Occipital lobe (tissue), 2 donors: ENCODE data around the gene IDH1. TPM values are rescaled to one million over a fixed set of nuclear protein-coding genes. Genes with fewer than 3 reads are reported as not detected.
"Not testable (repeated sequence)": the region's sequence is repeated elsewhere in the genome, so short reads cannot be mapped to it uniquely, and the experiment has no call there.

ENCODE experiments used
- DNase-seq: peaks from one replicate; lab custom pipeline; 2025; lab: John Stamatoyannopoulos, UW
- total RNA-seq: library from RNA; depleted of rRNA; stranded (reverse); fragments of >200 nt; gene quantifications from one replicate; pipeline ENCODE4 v1.2.3, GENCODE V29; 2014

The IDH1 gene
- 210 TPM for total RNA-seq

DNA sequence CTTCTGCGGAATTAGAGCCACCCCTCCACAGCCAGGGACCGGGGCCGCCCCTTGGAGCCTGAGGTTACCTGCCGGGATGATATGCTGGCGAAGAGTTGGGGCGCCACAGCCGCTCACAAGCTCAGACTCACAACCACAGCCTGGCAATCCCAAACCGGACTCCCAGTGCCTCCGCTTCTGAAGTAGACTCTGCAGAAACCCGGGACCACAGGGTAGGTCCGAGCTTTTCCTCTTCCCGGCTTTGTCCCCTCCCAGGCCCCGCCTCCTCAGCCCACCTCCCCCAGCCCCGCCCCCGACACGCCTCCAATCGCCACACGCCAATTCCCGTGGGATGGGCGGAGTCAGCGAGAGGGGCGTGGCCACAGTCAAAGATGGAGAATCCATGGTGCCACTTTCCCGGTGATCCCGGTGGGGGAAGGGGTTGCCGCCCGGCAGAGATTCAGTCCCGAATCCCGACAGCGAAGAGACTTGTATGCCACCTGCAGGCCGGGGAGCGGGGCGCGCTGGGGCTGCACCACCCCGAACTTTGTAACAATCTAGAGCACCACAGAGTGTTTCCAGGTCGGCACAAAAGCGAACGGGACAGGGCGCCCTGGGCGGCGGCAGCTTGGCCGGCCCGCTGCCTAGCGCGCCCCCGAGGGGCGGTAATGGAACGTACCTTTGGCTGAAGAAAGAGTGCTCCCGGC lies at the start of gene IDH1:
Gene IDH1, minus strand, starts transcription at position 201 of the 686 bp plus-strand sequence. CDS start 3,520 bp downstream, outside the sequence.
- peak; percentile 96 for DNase-seq

GRCh38 chr2:208304157-208304556 lies 49.3 kb upstream of the IDH1 start:
- DNase-seq, result no peak

DNA sequence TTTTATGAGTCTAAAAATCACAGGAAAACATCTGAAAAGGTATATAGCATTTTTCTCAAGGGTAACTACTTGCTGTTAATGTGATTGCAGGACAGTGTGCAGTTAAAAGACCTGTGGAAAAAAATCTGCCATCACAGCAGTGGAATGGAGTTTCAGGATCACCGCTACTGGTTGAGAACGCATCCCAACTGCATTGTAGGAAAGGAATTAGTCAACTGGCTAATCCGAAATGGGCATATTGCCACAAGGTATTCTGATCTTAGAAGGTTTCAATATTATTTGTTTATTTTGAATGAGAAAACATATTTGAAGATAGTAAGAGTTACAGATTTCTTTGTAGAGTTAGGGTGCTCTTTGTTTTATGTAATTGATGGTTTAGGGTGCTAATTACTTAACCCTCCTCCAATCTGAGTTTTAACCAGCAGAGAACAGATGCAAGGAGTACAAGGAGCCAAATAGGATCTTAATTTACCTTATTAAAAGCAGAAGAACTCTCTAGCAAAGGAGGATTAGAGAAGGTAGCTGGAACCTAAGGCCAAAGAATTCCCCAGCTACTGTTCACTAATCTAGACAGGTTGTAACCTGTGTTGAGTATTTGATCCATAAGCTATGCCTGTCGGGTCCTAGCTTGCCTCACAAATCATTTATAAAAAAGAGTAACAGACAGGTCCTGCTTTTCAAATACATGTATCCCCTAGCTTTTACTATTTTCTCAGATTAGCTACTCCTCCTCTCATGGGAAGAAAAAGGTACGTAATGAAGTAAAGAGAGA lies 46.2 kb upstream of the IDH1 start:
- DNase-seq, result no peak

DNA sequence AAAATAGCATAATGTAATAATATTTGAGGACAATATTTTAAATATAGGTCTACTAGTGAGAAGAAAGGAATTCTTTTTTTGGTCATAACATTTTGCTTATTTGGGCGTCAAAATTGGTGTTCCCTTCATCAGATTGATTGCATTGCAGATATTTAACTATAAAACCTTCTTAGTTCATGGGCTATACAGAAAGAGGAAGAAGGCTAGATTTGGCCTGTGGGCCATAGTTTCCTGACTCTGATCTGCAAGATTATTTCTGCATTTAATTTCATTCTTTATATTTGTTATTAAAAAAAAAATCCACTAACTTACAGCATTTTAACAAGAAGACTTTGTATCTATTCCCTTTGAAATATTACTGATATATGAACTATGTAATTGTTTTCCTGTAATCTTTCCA lies 43.1 kb upstream of the IDH1 start:
- DNase-seq, result no peak

- DNase-seq, result no peak
Measured at GRCh38 chr2:208296610-208297009, 41.7 kb upstream of the IDH1 start.

DNA sequence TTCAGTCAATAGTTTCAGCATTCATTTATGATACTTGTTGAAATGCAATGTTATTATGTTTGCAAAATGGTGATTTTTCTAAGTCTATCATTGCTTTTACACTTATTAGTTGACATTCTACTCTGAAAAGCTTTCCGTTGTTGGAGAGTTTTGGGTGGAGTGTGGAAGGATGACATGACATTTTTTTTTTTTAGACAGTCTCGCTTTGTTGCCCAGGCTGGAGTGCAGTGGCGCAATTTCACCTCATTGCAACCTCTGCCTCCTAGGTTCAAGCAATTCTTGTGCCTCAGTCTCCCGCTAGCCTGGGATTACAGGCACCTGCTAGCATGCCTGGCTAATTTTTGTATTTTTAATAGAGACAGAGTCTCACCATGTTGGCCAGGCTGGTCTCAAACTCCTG lies 41.0 kb upstream of the IDH1 start:
- no peak for DNase-seq

GRCh38 chr2:208294482-208295024 lies 39.7 kb upstream of the IDH1 start:
- DNase-seq, result no peak

GRCh38 chr2:208285853-208286252 lies 31.0 kb upstream of the IDH1 start:
- no peak for DNase-seq

GRCh38 chr2:208280933-208281332 lies 26.1 kb upstream of the IDH1 start:
- no peak for DNase-seq

GRCh38 chr2:208280234-208280633 lies 25.4 kb upstream of the IDH1 start:
- no peak for DNase-seq

- DNase-seq, result no peak
Measured at GRCh38 chr2:208279236-208279635, 24.4 kb upstream of the IDH1 start.

DNA sequence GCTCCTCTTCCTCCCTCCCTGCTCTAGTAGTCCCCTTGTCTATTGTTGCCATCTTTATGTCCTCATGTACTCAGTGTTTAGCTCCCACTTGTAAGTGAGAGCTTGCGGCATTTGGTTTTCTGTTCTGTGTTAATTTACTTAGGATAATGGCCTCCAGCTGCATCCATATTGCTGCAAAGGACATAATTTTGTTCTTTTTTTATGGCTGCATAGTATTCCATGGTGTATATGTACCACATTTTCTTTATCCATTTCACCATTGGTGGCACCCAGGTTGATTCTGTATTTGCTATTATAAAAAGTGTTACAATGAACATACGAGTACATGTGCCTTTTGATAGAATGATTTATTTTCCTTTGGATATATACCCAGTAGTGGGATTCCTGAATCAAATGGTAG lies 23.7 kb upstream of the IDH1 start:
- no peak for DNase-seq

DNA sequence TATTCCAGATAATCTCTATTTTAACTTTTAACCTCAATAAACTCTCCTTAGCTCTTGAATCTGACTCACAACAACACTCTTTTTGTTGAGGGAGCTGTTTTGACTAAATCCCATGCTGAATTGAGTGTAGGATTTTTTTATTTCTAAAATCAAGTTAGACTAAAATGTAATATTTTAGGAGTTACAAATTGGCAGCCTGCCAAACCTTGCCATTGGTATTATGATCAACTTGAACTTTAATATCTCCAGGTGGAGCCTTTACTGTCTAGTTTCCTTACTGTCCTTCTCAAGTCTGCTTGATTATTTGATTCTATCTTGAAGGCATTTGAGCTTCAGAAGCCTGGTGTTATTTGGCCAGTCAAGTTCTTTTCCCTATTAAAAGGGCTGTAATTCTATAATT lies 19.9 kb upstream of the IDH1 start:
- no peak for DNase-seq

GRCh38 chr2:208269091-208269490 lies 14.2 kb upstream of the IDH1 start:
- DNase-seq, result no peak

DNA sequence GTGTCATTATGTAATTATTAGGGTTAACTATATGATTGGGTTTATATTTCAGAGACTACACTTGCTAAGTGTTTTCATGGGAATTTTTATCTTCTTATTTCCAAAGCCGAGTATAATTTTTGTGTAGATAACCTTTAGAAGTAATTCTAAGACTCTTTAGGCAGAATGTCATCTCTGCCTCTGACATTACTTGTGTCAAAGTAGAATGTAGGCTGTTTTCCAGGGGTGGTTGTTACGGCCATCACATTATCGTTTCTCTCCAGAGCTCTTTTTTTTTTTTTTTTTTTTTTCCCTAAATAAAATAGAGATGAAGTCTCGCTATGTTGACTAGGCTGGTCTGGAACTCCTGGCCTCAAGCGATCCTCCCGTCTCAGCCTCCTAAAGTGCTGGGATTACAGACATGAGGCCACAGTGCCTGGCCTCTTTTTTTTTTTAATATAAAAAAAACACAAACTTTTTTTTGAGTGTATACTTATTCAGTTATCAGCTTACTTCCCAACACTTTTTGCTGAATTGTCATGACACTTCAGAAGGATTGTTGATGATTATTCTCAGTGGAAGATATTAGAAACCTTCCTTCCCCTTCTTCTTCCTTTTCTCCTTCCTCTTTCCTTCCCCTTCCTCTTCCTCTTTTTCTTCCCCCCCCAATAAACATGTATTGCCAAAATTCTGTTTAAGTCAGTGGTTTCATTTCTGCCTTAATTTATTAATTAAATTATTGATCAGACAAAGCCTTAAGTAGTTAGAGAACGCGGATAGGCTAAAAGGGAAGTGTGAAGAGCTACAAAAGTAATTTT lies 13.5 kb upstream of the IDH1 start:
- DNase-seq, result no peak

DNA sequence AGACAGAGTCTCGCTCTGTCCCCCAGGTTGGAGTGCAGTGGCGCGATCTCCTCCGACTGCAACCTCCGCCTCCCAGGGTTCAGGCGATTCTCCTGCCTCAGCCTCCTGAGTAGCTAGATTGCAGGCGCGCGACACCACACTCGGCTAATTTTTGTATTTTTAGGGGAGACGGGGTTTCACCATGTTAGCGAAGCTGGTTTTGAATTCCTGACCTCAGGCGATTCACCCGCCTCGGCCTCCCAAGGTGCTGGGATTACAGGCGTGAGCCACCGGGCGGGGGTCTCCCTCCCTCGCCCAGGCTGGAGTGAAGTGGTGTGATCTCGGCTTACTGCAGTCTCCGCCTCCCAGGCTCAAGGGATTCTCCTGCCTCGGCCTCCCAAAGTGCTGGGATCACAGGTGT lies 12.7 kb upstream of the IDH1 start:
- not testable (repeated sequence) for DNase-seq

DNA sequence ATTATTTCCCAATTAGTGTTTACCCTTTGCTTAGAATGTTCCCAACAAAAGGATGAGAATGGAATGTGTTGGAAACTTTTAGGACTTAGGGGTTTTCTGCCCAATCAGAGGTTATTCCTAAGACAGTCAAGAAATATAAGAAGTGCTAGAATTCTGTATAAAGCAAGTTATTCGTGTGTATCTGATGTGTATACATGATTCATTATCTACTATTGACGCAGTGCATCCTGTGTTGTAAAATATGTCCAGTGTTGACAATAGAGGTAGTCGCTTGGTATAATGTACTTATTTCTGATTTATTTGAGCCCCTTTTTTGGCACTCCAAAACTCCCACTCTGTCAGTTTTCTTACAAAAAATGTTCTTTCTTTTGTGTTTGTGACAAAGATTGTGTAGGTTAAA lies 12.1 kb upstream of the IDH1 start:
- DNase-seq, result no peak

GRCh38 chr2:208266553-208266893 lies 11.7 kb upstream of the IDH1 start:
- no peak for DNase-seq

- peak; percentile 99 for DNase-seq
Measured at GRCh38 chr2:208265801-208266552, 11.1 kb upstream of the IDH1 start, which contains the start of gene PIKFYVE. Gene PIKFYVE (plus strand): TSS chr2:208266255. CDS start chr2:208271520, 5,265 bp downstream.

DNA sequence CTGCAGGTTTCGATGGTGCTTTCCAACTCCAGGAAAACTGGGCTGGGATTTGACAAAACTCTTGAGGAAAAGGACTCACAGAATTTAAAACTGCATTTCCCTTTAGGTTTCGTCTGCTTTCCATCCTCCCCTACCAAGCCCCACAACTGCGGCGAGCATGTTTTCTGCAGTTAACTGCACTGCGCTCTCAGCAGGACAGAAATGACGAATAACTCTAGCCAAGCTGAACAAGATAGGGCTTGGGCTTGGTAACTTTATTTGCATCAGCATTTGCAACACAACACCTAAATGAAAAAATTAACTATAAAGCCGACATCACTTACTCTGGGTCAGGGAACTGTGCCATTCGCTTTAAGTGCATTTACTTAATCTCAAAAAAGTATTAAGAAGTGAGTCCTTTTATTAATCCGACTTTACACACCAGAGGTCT lies 10.5 kb upstream of the IDH1 start:
- DNase-seq, result no peak
